Heart left ventricle (tissue), 16 donors: ENCODE measurements around the gene OPN4. TPM values are rescaled to one million over a fixed set of nuclear protein-coding genes. Genes with fewer than 3 reads are reported as not detected.
A peak's percentile ranks its signal among the peaks of the same experiment; 100 is the strongest.

Source experiments
- ATAC-seq, 4 donors: fragments of 200-7000 bp; cut with Tn5 transposase; one replicate each; pipeline ENCODE4 v1.9.1; 2020 to 2022; ENCODE audit warnings: moderate library complexity in 4 of 4, mild to moderate bottlenecking in 3 of 4, moderate number of reproducible peaks in 1 of 4
- DNase-seq, 5 donors: peaks; one replicate each; pipeline ENCODE4 v3.0.0-alpha.2; 2020
- H3K27ac ChIP-seq, 12 donors: fragments of 200-600 bp; sonication (generic) in 4 of 12; one replicate each; pipeline versions ENCODE4 v1.5.0 to v1.8.0; 2016 to 2022; ENCODE audit warnings: mild to moderate bottlenecking in 2 of 12
- H3K27me3 ChIP-seq, 9 donors: fragments of 200-600 bp; sonication (generic) in 2 of 9; one replicate each; pipeline versions ENCODE4 v1.5.1 to v1.8.0; 2016 to 2022; ENCODE audit warnings: mild to moderate bottlenecking in 3 of 9
- H3K36me3 ChIP-seq, 9 donors: fragments of 200-600 bp; sonication (generic) in 2 of 9; one replicate each; pipeline versions ENCODE4 v1.5.0 to v1.8.0; 2018 to 2022; ENCODE audit warnings: mild to moderate bottlenecking in 2 of 9
- H3K4me1 ChIP-seq, 12 donors: fragments of 200-600 bp; sonication (generic) in 4 of 12; one replicate each; pipeline versions ENCODE4 v1.5.0 to v1.8.0; 2016 to 2022; ENCODE audit warnings: mild to moderate bottlenecking in 3 of 12
- H3K4me3 ChIP-seq, 12 donors: fragments of 200-600 bp; sonication (generic) in 4 of 12; one replicate each; pipeline versions ENCODE4 v1.5.0 to v1.8.0; 2017 to 2022; ENCODE audit warnings: mild to moderate bottlenecking in 9 of 12, moderate library complexity in 4 of 12
- H3K9me3 ChIP-seq, 12 donors: fragments of 200-600 bp; sonication (generic) in 4 of 12; one replicate each; pipeline versions ENCODE4 v1.5.0 to v1.8.0; 2016 to 2022; ENCODE audit warnings: mild to moderate bottlenecking in 1 of 12
- POLR2A ChIP-seq, 2 donors: fragments of 450-650 bp; IDR thresholded peaks; one replicate each; pipeline ENCODE4 v1.6.1; 2017; ENCODE audit warnings: antibody characterized with exemption in 2 of 2, mild to moderate bottlenecking in 2 of 2, moderate library complexity in 2 of 2
- WGBS, 4 donors: extraction: QIAGEN DNeasy Blood & Tissue Kit in 2 of 4; methylation state at CpG; one replicate each; pipeline versions ENCODE4 v1.1.5 to v1.1.7; 2013 to 2018; 5-methylcytosine and 5-hydroxymethylcytosine counted together
- intact Hi-C, 10 donors: fragments of 100-400 bp; cut with DNase I; formaldehyde crosslinking; loops; one replicate each; pipeline versions ENCODE4 v1.11.1 to v1.14.2; 2022
- polyA plus RNA-seq, 2 donors: library from polyadenylated mRNA; stranded (reverse); fragments of 200-250 nt; gene quantifications; one replicate each; pipeline ENCODE4 v1.2.3, GENCODE V29; 2013
- total RNA-seq, 9 donors: library from RNA; depleted of rRNA in 2 of 9; stranded (reverse); fragments of >200 nt in 2 of 9; fragmentation: NEBNext Ultra II Directional in 3 of 9; extraction: Animal tissue kit (Norgen Biotek cat#: 25700) in 3 of 9; gene quantifications; one replicate each; pipeline versions ENCODE4 v1.1.0 to v1.2.4, GENCODE V29; 2016 to 2023
- TF ChIP-seq, protein P1 (sequence below), 12 donors: fragments of 200-600 bp; sonication (generic) in 4 of 12; IDR thresholded peaks; one replicate each; pipeline versions ENCODE4 v1.5.0 to v1.8.0; 2018 to 2022; ENCODE audit warnings: antibody characterized with exemption in 12 of 12, mild to moderate bottlenecking in 5 of 12
- donor health status: ischemic (EF 13 %, LVEDD 7.1; RV severe dilation, severe dysfunction).
- donor health status: healthy with polysubstance abuse.
- donor health status: DM: no; HTN: yes; CAD: no.
- donor health status: DM: no; HTN: no; CAD: no.
- donor health status: ischemic (EF 25% LVEDD 6.9; RV normal size, moderate dysfunction).
- donor health status: ischemic (EF 25% LVEDD 5.7; RV mildly dilated, moderate dysfunction).
- donor health status: healthy.
- donor health status: DM: yes; HTN: yes; CAD: no.
- donor health status: ischemic (EF 35%, LVEDD 5.7; RV mildly dilated, moderate dysfunction).
- donor health status: nonischemic (EF 11% LVEDD 7.7; RV severe dilation, severe dysfunction).
- donor health status: DM: yes; HTN: yes; CAD: no.
- donor health status: PGD.
- donor health status: ischemic (EF 29% LVEDD 5.4; RV normal size, mild dysfunction).
- donor health status: nonischemic (EF 23%, LVEDD 6.1; RV moderate dilation, normal function).

OPN4 gene
- total and polyA plus RNA-seq, 11 donors: 0.03 to 0.28 (median 0.19) TPM; not detected in 6

DNA sequence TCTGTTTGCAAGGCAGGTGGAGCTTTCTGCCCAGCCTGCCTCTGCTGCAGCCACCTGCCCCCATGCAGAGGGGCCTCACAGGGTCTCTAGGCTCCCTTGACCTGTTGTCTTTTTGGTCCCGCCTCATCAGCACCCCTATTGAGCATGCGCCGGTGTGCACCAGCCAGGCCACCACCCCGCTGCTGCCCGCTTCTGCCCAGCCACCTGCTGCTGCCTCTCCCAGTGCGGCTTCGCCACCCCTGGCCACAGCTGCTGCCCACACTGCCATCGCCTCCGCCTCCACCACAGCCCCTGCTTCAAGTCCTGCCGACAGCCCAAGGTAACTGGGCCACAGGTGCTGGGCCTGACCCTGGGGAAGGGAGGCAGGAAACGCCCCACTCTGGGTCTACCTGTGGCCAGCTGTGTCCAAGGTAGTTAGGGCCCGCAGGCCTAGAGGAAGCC, 52.1 kb downstream of the OPN4 start:
- 80 to 92% (median 88%) methylated on average over 11 to 12 of the region's 12 CpGs for WGBS, 4 donors
- ATAC-seq: no peak
- intact Hi-C loops: no loop called here

DNA sequence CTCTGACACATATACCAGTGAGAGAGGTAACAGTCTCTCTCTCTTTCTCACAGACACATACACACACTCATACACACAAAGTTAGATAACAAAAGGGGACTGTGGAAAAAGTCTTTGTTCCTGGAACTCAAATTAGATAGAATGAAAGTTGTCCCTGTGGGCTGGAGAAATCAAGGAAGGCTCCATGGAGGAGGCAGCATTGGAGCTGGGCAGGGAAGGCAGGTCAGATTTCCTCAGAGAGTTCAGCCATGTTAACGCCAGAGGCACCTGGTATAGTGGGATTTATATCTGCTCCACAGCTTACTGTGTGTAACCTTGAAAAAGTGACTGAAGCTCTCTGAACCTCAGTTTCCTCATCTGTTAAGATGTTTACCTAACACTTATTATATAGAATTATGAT, 52.6 kb downstream of the OPN4 start:
- H3K27ac ChIP-seq: peak overlapping the region in 7 of 12 donors; percentile 2 to 98 (median 38)
- no peak overlapping the region for H3K4me3 ChIP-seq
- ATAC-seq (no peak), DNase-seq (peak in 1 of 5 donors; percentile 13)
- intact Hi-C loops: no loop called here
- WGBS, 4 donors: 76 to 91% (median 83%) methylated on average over 1 of the region's 1 CpG
- H3K9me3 ChIP-seq: no peaks in the 10 kb centered on the region
- no peak for TF ChIP-seq POLR2A (IDR thresholded peaks at IDR 0.05)
- TF ChIP-seq, protein P1, sequence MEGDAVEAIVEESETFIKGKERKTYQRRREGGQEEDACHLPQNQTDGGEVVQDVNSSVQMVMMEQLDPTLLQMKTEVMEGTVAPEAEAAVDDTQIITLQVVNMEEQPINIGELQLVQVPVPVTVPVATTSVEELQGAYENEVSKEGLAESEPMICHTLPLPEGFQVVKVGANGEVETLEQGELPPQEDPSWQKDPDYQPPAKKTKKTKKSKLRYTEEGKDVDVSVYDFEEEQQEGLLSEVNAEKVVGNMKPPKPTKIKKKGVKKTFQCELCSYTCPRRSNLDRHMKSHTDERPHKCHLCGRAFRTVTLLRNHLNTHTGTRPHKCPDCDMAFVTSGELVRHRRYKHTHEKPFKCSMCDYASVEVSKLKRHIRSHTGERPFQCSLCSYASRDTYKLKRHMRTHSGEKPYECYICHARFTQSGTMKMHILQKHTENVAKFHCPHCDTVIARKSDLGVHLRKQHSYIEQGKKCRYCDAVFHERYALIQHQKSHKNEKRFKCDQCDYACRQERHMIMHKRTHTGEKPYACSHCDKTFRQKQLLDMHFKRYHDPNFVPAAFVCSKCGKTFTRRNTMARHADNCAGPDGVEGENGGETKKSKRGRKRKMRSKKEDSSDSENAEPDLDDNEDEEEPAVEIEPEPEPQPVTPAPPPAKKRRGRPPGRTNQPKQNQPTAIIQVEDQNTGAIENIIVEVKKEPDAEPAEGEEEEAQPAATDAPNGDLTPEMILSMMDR (IDR thresholded peaks at IDR 0.05): no peak
- H3K4me1 ChIP-seq: peaks cover 4 to 72% (median 19%) of the 10 kb centered on the region in 12 donors
- H3K27me3 ChIP-seq: peaks cover 0 to 10% (median 0%) of the 10 kb centered on the region in 9 donors
- peaks cover 0 to 78% (median 25%) of the 10 kb centered on the region in 9 donors for H3K36me3 ChIP-seq

More for the DNA sequence above, 52.1 kb downstream of the OPN4 start:
- TF ChIP-seq POLR2A (IDR thresholded peaks at IDR 0.05): no peak
- TF ChIP-seq, protein P1 (IDR thresholded peaks at IDR 0.05): no peak
- peaks cover 0 to 10% (median 0%) of the 10 kb centered on the region in 9 donors for H3K27me3 ChIP-seq
- peaks cover 0 to 84% (median 29%) of the 10 kb centered on the region in 9 donors for H3K36me3 ChIP-seq
- peak overlapping the region in 7 of 12 donors; percentile 2 to 98 (median 41) for H3K27ac ChIP-seq
- DNase-seq: peak in 2 of 5 donors; percentile 33 to 55
- H3K9me3 ChIP-seq: no peaks in the 10 kb centered on the region
- no peak overlapping the region for H3K4me3 ChIP-seq
- H3K4me1 ChIP-seq: peaks cover 4 to 69% (median 18%) of the 10 kb centered on the region in 12 donors

DNA sequence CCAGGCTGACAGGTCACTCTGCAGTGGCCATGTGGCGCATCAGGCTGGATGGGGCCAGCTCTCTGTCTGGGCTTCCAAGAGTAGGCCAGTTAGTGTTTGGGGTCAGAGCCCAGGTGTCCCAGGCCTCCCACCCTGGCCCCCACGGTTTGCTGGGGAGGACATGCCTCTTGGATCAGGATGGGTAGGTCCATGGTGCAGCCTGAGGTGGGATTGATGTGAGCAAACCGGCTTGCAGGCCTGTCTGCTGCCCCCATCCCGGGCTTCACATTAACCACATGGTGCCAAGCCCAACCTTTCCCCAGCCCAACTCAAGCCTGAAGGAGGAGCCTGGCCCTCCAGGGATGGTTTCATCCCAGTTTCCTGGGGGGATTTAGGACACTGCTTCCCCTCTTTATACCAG, 53.2 kb downstream of the OPN4 start:
- Histone ChIP-seq H3K4me1 (peaks cover 4 to 77% (median 23%) of the 10 kb centered on the region in 12 donors), H3K27ac (peak overlapping the region in 4 of 12 donors; percentile 38 to 98 (median 72)), H3K9me3 (no peaks in the 10 kb centered on the region), H3K27me3 (peaks cover 0 to 10% (median 0%) of the 10 kb centered on the region in 9 donors), H3K36me3 (peaks cover 0 to 74% (median 19%) of the 10 kb centered on the region in 9 donors), H3K4me3 (no peak overlapping the region)
- no peak for TF ChIP-seq POLR2A (IDR thresholded peaks at IDR 0.05)
- TF ChIP-seq, protein P1 (IDR thresholded peaks at IDR 0.05): no peak
- intact Hi-C loops: no loop called here
- no peak for ATAC-seq
- WGBS, 4 donors: 50 to 67% (median 53%) methylated on average over 2 to 4 of the region's 4 CpGs
- DNase-seq: peak in 2 of 5 donors; percentile 36 to 51

DNA sequence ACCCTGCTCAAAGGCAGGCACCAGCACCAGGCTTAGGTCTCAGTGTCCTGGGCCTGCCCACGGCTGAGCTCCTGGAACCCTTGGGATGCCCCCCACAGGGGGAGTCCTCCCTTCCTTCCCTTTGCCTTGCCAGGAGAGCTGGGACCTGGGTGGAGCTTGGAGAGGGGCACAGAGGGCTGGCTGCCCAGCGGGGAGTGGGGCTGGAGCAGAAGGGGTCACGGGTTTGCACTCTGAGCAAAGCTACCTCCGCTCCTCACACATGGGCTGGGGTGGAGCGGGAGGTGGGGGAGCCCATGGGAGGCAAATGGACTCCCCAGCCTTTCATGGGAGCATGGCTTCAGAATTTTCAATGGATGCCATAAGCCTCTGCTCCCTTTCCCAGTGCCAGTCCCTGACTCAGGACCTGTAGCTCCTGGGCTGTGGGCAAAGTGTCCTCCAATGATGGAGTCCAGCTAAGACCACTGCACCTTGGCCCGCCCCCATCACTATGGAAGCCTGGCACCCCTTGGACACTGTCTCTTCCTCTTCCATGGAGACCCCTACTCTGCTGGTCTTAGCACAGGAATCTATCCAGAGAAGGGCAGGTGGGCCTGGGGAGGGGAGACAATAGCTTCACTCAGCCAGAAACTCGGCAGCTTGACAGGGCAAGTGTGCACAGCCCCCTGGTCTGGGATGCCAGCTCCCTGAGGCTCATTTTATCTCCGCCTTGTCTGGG, 53.9 kb downstream of the OPN4 start:
- ATAC-seq: peak in 3 of 4 donors; percentile 0
- Histone ChIP-seq H3K9me3 (no peaks in the 10 kb centered on the region), H3K27ac (peak overlapping the region in 6 of 12 donors; percentile 22 to 98 (median 70)), H3K4me3 (no peak overlapping the region), H3K27me3 (peaks cover 0 to 10% (median 0%) of the 10 kb centered on the region in 9 donors), H3K4me1 (peaks cover 4 to 77% (median 24%) of the 10 kb centered on the region in 12 donors), H3K36me3 (peaks cover 0 to 77% (median 12%) of the 10 kb centered on the region in 9 donors)
- intact Hi-C loops: no loop called here
- 69 to 100% (median 83%) methylated on average over 2 to 8 of the region's 8 CpGs for WGBS, 4 donors
- peak in 3 of 5 donors; percentile 33 to 49 (median 45) for DNase-seq
- TF ChIP-seq POLR2A (IDR thresholded peaks at IDR 0.05): no peak
- TF ChIP-seq, protein P1 (IDR thresholded peaks at IDR 0.05): no peak
